Neutrophil (primary cell): ENCODE data around the gene EPB41L4A.

Source experiments
- H3K27ac ChIP-seq: fragments of 200-600 bp; sonication (generic); 2 replicates; pipeline ENCODE4 v1.5.1; 2016; ENCODE audit warnings: mild to moderate bottlenecking, moderate library complexity
- H3K27me3 ChIP-seq: fragments of 200-600 bp; sonication (generic); 2 replicates; pipeline ENCODE4 v1.6.0; 2016; ENCODE audit warnings: mild to moderate bottlenecking
- H3K36me3 ChIP-seq: fragments of 200-600 bp; sonication (generic); 2 replicates; pipeline ENCODE4 v1.5.1; 2017
- H3K4me1 ChIP-seq, 2 experiments: fragments of 200-600 bp in 1 of 2; sonication (generic) in 1 of 2; 1 replicate in 1 of 2; 2 replicates in 1 of 2; pipeline versions ENCODE4 v1.5.1 to v1.6.1; 2013 to 2016; ENCODE audit warnings: low read depth in 1 of 2, low read length in 1 of 2, mild to moderate bottlenecking in 1 of 2, moderate library complexity in 1 of 2; ENCODE audit not compliant: control insufficient read depth in 1 of 2, insufficient read depth in 1 of 2
- H3K4me3 ChIP-seq, 2 experiments: fragments of 200-600 bp in 1 of 2; sonication (generic) in 1 of 2; 1 replicate in 1 of 2; 2 replicates in 1 of 2; pipeline ENCODE4 v1.5.1; 2013 to 2016; ENCODE audit warnings: low read depth in 1 of 2, low read length in 1 of 2, mild to moderate bottlenecking in 1 of 2, moderate library complexity in 1 of 2
- H3K9me3 ChIP-seq: fragments of 200-600 bp; sonication (generic); 2 replicates; pipeline ENCODE4 v1.5.1; 2016
- CTCF ChIP-seq: fragments of 200-600 bp; sonication (generic); IDR thresholded peaks from 2 replicates; pipeline ENCODE4 v1.5.1; 2016; ENCODE audit warnings: antibody characterized with exemption

EPB41L4A gene

GRCh38 chr5:112342389-112342788 is 76.7 kb downstream of the EPB41L4A start:
- Histone ChIP-seq H3K9me3 (no peaks in the 10 kb centered on the region), H3K36me3 (no peaks in the 10 kb centered on the region), H3K4me1 (no peaks in the 10 kb centered on the region), H3K4me3 (no peak overlapping the region), H3K27ac (no peak overlapping the region), H3K27me3 (no peaks in the 10 kb centered on the region)
- TF ChIP-seq CTCF, result no peak

- no peaks in the 10 kb centered on the region for H3K9me3 ChIP-seq
- no peaks in the 10 kb centered on the region for H3K27me3 ChIP-seq
- H3K27ac ChIP-seq, result no peak overlapping the region
- H3K4me1 ChIP-seq, result no peaks in the 10 kb centered on the region
- H3K36me3 ChIP-seq, result no peaks in the 10 kb centered on the region
- H3K4me3 ChIP-seq, result no peak overlapping the region
- no peak for TF ChIP-seq CTCF
Observed at GRCh38 chr5:112339761-112340160, 79.3 kb downstream of the EPB41L4A start.

- Histone ChIP-seq H3K27me3 (no peaks in the 10 kb centered on the region), H3K9me3 (no peaks in the 10 kb centered on the region), H3K4me3 (no peak overlapping the region), H3K4me1 (no peaks in the 10 kb centered on the region), H3K36me3 (no peaks in the 10 kb centered on the region), H3K27ac (no peak overlapping the region)
- no peak for TF ChIP-seq CTCF
Observed at GRCh38 chr5:112338681-112339337, 80.3 kb downstream of the EPB41L4A start.

GRCh38 chr5:112333331-112333781 is 85.7 kb downstream of the EPB41L4A start:
- TF ChIP-seq CTCF, result no peak
- H3K4me1 ChIP-seq, result no peaks in the 10 kb centered on the region
- H3K36me3 ChIP-seq, result no peaks in the 10 kb centered on the region
- H3K9me3 ChIP-seq, result no peaks in the 10 kb centered on the region
- no peak overlapping the region for H3K27ac ChIP-seq
- H3K27me3 ChIP-seq, result peaks cover 9% of the 10 kb centered on the region
- no peak overlapping the region for H3K4me3 ChIP-seq

GRCh38 chr5:112331892-112332291 is 87.2 kb downstream of the EPB41L4A start:
- TF ChIP-seq CTCF, result no peak
- no peaks in the 10 kb centered on the region for H3K9me3 ChIP-seq
- H3K36me3 ChIP-seq, result no peaks in the 10 kb centered on the region
- no peak overlapping the region for H3K27ac ChIP-seq
- H3K4me1 ChIP-seq, result no peaks in the 10 kb centered on the region
- peaks cover 9% of the 10 kb centered on the region for H3K27me3 ChIP-seq
- no peak overlapping the region for H3K4me3 ChIP-seq
